H9 (cell line): ENCODE data around the gene ERC2. TPM values are rescaled to one million over a fixed set of nuclear protein-coding genes. Genes with fewer than 3 reads are reported as not detected.

Source experiments
- DNase-seq: peaks from one replicate; pipeline ENCODE4 v3.0.0-alpha.2; 2017
- H2AFZ ChIP-seq: one replicate; pipeline ENCODE4 v1.6.1; 2013; ENCODE audit warnings: mild to moderate bottlenecking, low read length, control low read depth, moderate library complexity
- H2AK5ac ChIP-seq: 2 replicates; pipeline ENCODE4 v1.6.1; 2013; ENCODE audit warnings: low read length, control low read depth, mixed read lengths; ENCODE audit not compliant: insufficient read length
- H2BK120ac ChIP-seq: one replicate; pipeline ENCODE4 v1.6.1; 2013; ENCODE audit warnings: low read depth, mild to moderate bottlenecking, low read length, control low read depth, inconsistent platforms; ENCODE audit not compliant: poor library complexity, severe bottlenecking
- H2BK12ac ChIP-seq: 2 replicates; pipeline ENCODE4 v1.6.1; 2013; ENCODE audit warnings: low read length, control low read depth, mixed read lengths, low read depth; ENCODE audit not compliant: insufficient read length
- H2BK15ac ChIP-seq: 2 replicates; pipeline ENCODE4 v1.6.1; 2013; ENCODE audit warnings: low read depth, low read length, control low read depth
- H2BK20ac ChIP-seq: one replicate; pipeline ENCODE4 v1.6.1; 2013; ENCODE audit warnings: low read depth, mild to moderate bottlenecking, low read length, control low read depth, inconsistent platforms; ENCODE audit not compliant: poor library complexity, severe bottlenecking
- H2BK5ac ChIP-seq: 2 replicates; pipeline ENCODE4 v1.6.1; 2013; ENCODE audit warnings: low read length, control low read depth, mixed read lengths; ENCODE audit not compliant: insufficient read length
- H3K14ac ChIP-seq: 2 replicates; pipeline ENCODE4 v1.6.1; 2013; ENCODE audit warnings: low read length, control low read depth; ENCODE audit not compliant: insufficient read depth
- H3K18ac ChIP-seq: 2 replicates; pipeline ENCODE4 v1.6.1; 2013; ENCODE audit warnings: low read depth, mild to moderate bottlenecking, mixed read lengths, low read length, control low read depth; ENCODE audit not compliant: insufficient read length
- H3K23ac ChIP-seq: 2 replicates; pipeline ENCODE4 v1.6.1; 2013; ENCODE audit warnings: low read length, control low read depth, mixed read lengths, low read depth; ENCODE audit not compliant: insufficient read length
- H3K23me2 ChIP-seq: 2 replicates; pipeline ENCODE4 v1.6.1; 2013; ENCODE audit warnings: low read depth, mild to moderate bottlenecking, mixed read lengths, low read length, control low read depth; ENCODE audit not compliant: insufficient read length, poor library complexity, severe bottlenecking
- H3K27ac ChIP-seq: 2 replicates; pipeline ENCODE4 v1.5.1; 2013; ENCODE audit warnings: low read length, control low read depth, mixed read lengths, low read depth; ENCODE audit not compliant: insufficient read length
- H3K27me3 ChIP-seq: 2 replicates; pipeline ENCODE4 v1.6.1; 2013; ENCODE audit warnings: low read length, control low read depth, inconsistent platforms; ENCODE audit not compliant: insufficient read depth
- H3K4ac ChIP-seq: 2 replicates; pipeline ENCODE4 v1.6.1; 2013; ENCODE audit warnings: low read depth, mild to moderate bottlenecking, control low read depth, inconsistent platforms, low read length, moderate library complexity
- H3K4me1 ChIP-seq: 2 replicates; pipeline ENCODE4 v1.6.1; 2013; ENCODE audit warnings: low read length, control low read depth, inconsistent platforms; ENCODE audit not compliant: insufficient read depth
- H3K4me2 ChIP-seq: 2 replicates; pipeline ENCODE4 v1.6.1; 2013; ENCODE audit warnings: low read length, control low read depth, mixed read lengths; ENCODE audit not compliant: insufficient read length, insufficient read depth
- H3K56ac ChIP-seq: 2 replicates; pipeline ENCODE4 v1.6.1; 2013; ENCODE audit warnings: low read depth, mild to moderate bottlenecking, mixed read lengths, low read length, control low read depth; ENCODE audit not compliant: insufficient read length
- H3K79me1 ChIP-seq: 2 replicates; pipeline ENCODE4 v1.6.1; 2013; ENCODE audit warnings: low read depth, mild to moderate bottlenecking, moderate library complexity, low read length, control low read depth, inconsistent platforms; ENCODE audit not compliant: insufficient read depth, poor library complexity, severe bottlenecking
- H3K79me2 ChIP-seq: 2 replicates; pipeline ENCODE4 v1.6.1; 2013; ENCODE audit warnings: low read length, control low read depth, inconsistent platforms; ENCODE audit not compliant: insufficient read depth
- H3K9ac ChIP-seq: 2 replicates; pipeline ENCODE4 v1.6.1; 2013; ENCODE audit warnings: low read length, control low read depth, mixed read lengths; ENCODE audit not compliant: insufficient read length; ENCODE audit errors: extremely low read depth
- H3K9me3 ChIP-seq: one replicate; pipeline ENCODE4 v1.6.1; 2013; ENCODE audit warnings: low read depth, low read length, inconsistent platforms; ENCODE audit not compliant: control insufficient read depth
- H3T11ph ChIP-seq: one replicate; pipeline ENCODE4 v1.6.1; 2013; ENCODE audit warnings: mild to moderate bottlenecking, low read length, control low read depth, inconsistent platforms
- H4K20me1 ChIP-seq: one replicate; pipeline ENCODE4 v1.6.1; 2013; ENCODE audit not compliant: control insufficient read depth, insufficient read length, insufficient read depth
- H4K5ac ChIP-seq: 2 replicates; pipeline ENCODE4 v1.6.1; 2013; ENCODE audit warnings: low read depth, mild to moderate bottlenecking, mixed read lengths, low read length, control low read depth; ENCODE audit not compliant: insufficient read length
- H4K8ac ChIP-seq: replicated peaks from 2 replicates; pipeline ENCODE4 v1.6.1; 2013; ENCODE audit warnings: low read length, control low read depth, mixed read lengths, low read depth; ENCODE audit not compliant: insufficient read length
- H4K91ac ChIP-seq: 2 replicates; pipeline ENCODE4 v1.6.1; 2013; ENCODE audit warnings: low read depth, mild to moderate bottlenecking, moderate library complexity, mixed read lengths, low read length, control low read depth; ENCODE audit not compliant: insufficient read length
- H3K27ac Mint-ChIP-seq, 3 experiments: 2 replicates in 2 of 3; 3 replicates in 1 of 3; pipeline ENCODE4 v1.8.0; 2020 to 2021; ENCODE audit warnings: mixed read lengths in 3 of 3, mild to moderate bottlenecking in 1 of 3, moderate library complexity in 1 of 3
- H3K27me3 Mint-ChIP-seq: 2 replicates; pipeline ENCODE4 v1.8.0; 2021; ENCODE audit warnings: low read depth, mild to moderate bottlenecking, moderate library complexity, mixed read lengths
- H3K36me3 Mint-ChIP-seq, 3 experiments: 2 replicates in 2 of 3; 3 replicates in 1 of 3; pipeline ENCODE4 v1.8.0; 2020 to 2021; ENCODE audit warnings: low read depth in 3 of 3, mixed read lengths in 3 of 3; ENCODE audit not compliant: insufficient read depth in 1 of 3
- H3K4me1 Mint-ChIP-seq, 2 experiments: 2 replicates each; pipeline ENCODE4 v1.8.0; 2020; ENCODE audit warnings: mixed read lengths in 2 of 2
- H3K4me3 Mint-ChIP-seq, 2 experiments: 2 replicates in 1 of 2; 3 replicates in 1 of 2; pipeline ENCODE4 v1.8.0; 2020 to 2021; ENCODE audit warnings: mild to moderate bottlenecking in 2 of 2, mixed read lengths in 2 of 2, moderate library complexity in 1 of 2
- H3K9me3 Mint-ChIP-seq, 2 experiments: 2 replicates in 1 of 2; 3 replicates in 1 of 2; pipeline ENCODE4 v1.8.0; 2020; ENCODE audit warnings: mild to moderate bottlenecking in 2 of 2, mixed read lengths in 2 of 2, moderate library complexity in 1 of 2
- CTCF ChIP-seq: fragments of 200-600 bp; sonication (generic); conservative IDR thresholded peaks from 3 replicates; pipeline ENCODE4 v1.8.0; 2021; ENCODE audit warnings: antibody characterized with exemption, mild to moderate bottlenecking
- WGBS: extraction: QIAGEN DNeasy Blood & Tissue Kit; methylation state at CpG from one replicate; pipeline ENCODE4 v1.1.7; 2013; ENCODE audit warnings: missing lambda C conversion rate, low lambda C conversion rate, mixed read lengths; ENCODE audit not compliant: insufficient read length; ENCODE audit errors: extremely low coverage; 5-methylcytosine and 5-hydroxymethylcytosine counted together
- total RNA-seq: library from RNA; stranded (reverse); gene quantifications from 2 replicates; pipeline ENCODE4 v1.2.1, GENCODE V29; 2021

Gene ERC2
- total RNA-seq, 1 experiment from 2014 or later: 15.4 TPM

- Histone ChIP-seq H2AFZ (no peak overlapping the region), H3K79me2 (no peaks in the 10 kb centered on the region), H3K27ac (no peak overlapping the region), H3K4ac (no peak overlapping the region), H2BK5ac (no peak overlapping the region), H3K4me1 (peaks cover 12% of the 10 kb centered on the region), H4K20me1 (no peaks in the 10 kb centered on the region), H2AK5ac (no peak overlapping the region), H2BK12ac (no peak overlapping the region), H3K56ac (no peak overlapping the region), H3K14ac (no peak overlapping the region), H3K23me2 (no peaks in the 10 kb centered on the region), H2BK20ac (no peak overlapping the region), H3K23ac (no peak overlapping the region), H3K27me3 (no peaks in the 10 kb centered on the region), H3T11ph (no peak overlapping the region), H3K9me3 (no peaks in the 10 kb centered on the region), H4K8ac (no peak overlapping the region), H3K79me1 (no peaks in the 10 kb centered on the region), H3K18ac (no peak overlapping the region), H3K9ac (no peak overlapping the region), H2BK15ac (0 out of 2 replicates have a peak overlapping the region, but pooled peaks have one; percentile 81), H2BK120ac (no peak overlapping the region), H4K5ac (no peak overlapping the region), H3K4me2 (no peak overlapping the region), H4K91ac (no peak overlapping the region)
- no peak for DNase-seq
- Mint-ChIP-seq H3K4me3 (no peak overlapping the region), H3K36me3 (no peaks in the 10 kb centered on the region; a peak in 1 of 7 replicates), H3K27ac (no peak overlapping the region), H3K27me3 (no peaks in the 10 kb centered on the region), H3K4me1 (peaks cover 44 to 51% of the 10 kb centered on the region in 2 experiments), H3K9me3 (no peaks in the 10 kb centered on the region)
- no peak for TF ChIP-seq CTCF
- WGBS: no CpG with 5 or more reads among the region's 3 CpGs
Observed at GRCh38 chr3:55688154-55688553, 780.1 kb downstream of the ERC2 start.
